Measurements from ENCODE around the gene ZBTB47. TPM values are rescaled to one million over a fixed set of nuclear protein-coding genes. Genes with fewer than 3 reads are reported as not detected.

ZBTB47 gene
- polyA plus RNA-seq, 1 donor (not counting 4 experiments of a cell fraction or from before 2014, with no cell fraction given): 5.1 TPM

DNA sequence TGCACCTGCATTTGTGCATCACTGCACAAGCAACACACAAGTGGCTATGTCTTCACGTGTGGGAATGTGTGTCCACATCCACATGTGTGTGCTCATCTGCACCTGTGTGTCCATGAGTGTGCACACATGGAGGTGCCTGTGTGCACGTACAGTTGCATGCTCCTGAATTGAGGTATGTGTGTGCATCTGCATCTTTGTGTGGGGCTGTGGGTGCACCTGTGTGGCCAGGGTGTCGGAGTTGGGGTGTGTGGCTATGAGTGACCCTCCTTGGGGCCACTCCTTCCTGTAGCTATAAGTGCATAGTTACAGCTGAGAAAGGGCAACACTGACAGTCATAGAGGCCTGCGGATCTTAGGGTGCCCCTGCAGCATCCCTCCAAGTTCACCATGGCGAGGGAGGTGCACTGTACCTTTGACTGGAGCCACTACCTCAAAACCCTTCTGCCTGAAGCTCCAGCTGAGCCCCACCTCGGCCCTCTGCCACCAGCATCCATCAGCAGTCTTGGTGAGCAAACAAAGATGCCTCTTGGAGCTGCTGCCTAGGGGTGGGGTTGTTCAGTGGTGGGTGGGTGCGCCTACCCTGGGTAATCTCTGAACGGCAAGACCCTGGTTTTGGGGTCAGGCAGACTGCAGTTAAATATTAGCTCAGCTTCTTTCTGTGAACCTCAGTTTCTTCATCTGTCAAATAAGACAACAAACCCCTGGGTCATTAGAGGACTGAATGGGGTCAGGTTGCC is 54.3 kb downstream of the ZBTB47 start:
- Histone ChIP-seq H3K9me3 (ENCODE audit: control insufficient read depth, low read depth, low read length) (no peaks in the 10 kb centered on the region), H3K9ac (ENCODE audit: control insufficient read depth, extremely low read depth, insufficient read depth, low read length) (no peak overlapping the region), H3K4me1 (ENCODE audit: control insufficient read depth, extremely low read depth, insufficient read depth, low read length) (no peaks in the 10 kb centered on the region), H3K27ac (ENCODE audit: control insufficient read depth, insufficient read depth, low read length) (no peak overlapping the region), H2AFZ (ENCODE audit: control insufficient read depth, low read length) (no peak overlapping the region), H4K20me1 (ENCODE audit: control insufficient read depth, extremely low read depth, insufficient read depth, low read length) (peaks cover 4% of the 10 kb centered on the region), H3K9me1 (ENCODE audit: control insufficient read depth, extremely low read depth, insufficient read depth, low read length) (no peaks in the 10 kb centered on the region), H3K4me2 (ENCODE audit: control insufficient read depth, extremely low read depth, insufficient read depth, low read depth, low read length) (no peak overlapping the region), H3K79me2 (ENCODE audit: control insufficient read depth, insufficient read depth, low read length) (no peaks in the 10 kb centered on the region), H3K4me3 (ENCODE audit: control insufficient read depth in 2 of 3, extremely low read depth in 1 of 3, insufficient read depth in 2 of 3, low read depth in 1 of 3, low read length in 3 of 3) (no peak overlapping the region), H3K27me3 (ENCODE audit: control insufficient read depth, extremely low read depth, insufficient read depth, low read length) (no peaks in the 10 kb centered on the region), H3K36me3 (ENCODE audit: control insufficient read depth in 2 of 2, extremely low read depth in 1 of 2, insufficient read depth in 2 of 2, low read length in 2 of 2) (no peaks in the 10 kb centered on the region)
- DNase-seq (ENCODE audit: low read depth, low spot score): no peak
- dilution Hi-C loops (cut with MboI; ENCODE audit: extremely low pct_ligation_motif_present, low sequenced_read_pairs): no loop called here
- no peak for TF ChIP-seq EZH2 (IDR thresholded peaks at IDR 0.05; ENCODE audit: low read length)
- TF ChIP-seq CTCF (optimal IDR thresholded peaks at IDR 0.05 in 1 of 3, IDR thresholded peaks at IDR 0.05 in 1 of 3, conservative IDR thresholded peaks at IDR 0.05 in 1 of 3; ENCODE audit: extremely low read depth in 1 of 3, insufficient read depth in 2 of 3, low read length in 3 of 3): no peak
- FAIRE-seq: no peak

DNA sequence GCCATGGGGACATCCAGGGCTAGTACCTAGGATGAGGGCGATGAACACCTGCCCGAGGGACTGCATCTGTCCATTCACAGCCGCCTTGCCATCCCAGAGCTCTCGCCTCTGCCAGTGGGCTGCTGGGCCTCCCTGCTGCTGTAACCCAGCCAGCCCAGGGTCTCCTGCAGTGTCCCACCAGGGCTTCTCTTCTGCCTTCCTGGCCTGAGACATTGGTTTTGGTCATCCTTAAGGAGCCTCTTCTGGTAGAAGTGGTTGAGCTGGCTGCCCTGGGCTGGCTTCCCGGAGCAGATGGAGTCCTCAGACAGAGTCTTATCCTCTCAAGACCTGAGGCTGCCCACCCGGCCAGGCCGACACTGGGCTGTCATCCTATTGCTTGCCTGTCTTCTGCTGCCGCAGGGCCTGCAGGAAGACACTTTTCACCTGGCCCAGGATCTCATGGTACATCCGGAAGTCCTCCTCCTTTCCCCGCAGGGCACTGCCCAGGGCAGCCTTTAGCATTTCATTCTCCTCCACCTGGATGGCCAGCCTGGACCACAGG is 55.2 kb downstream of the ZBTB47 start:
- no peak for DNase-seq (ENCODE audit: low read depth, low spot score)
- H3K4me2 ChIP-seq (ENCODE audit: control insufficient read depth, extremely low read depth, insufficient read depth, low read depth, low read length): no peak overlapping the region
- no peaks in the 10 kb centered on the region for H3K36me3 ChIP-seq (ENCODE audit: control insufficient read depth in 2 of 2, extremely low read depth in 1 of 2, insufficient read depth in 2 of 2, low read length in 2 of 2)
- FAIRE-seq: no peak
- no peak overlapping the region for H3K27ac ChIP-seq (ENCODE audit: control insufficient read depth, insufficient read depth, low read length)
- H3K9me1 ChIP-seq (ENCODE audit: control insufficient read depth, extremely low read depth, insufficient read depth, low read length): no peaks in the 10 kb centered on the region
- dilution Hi-C loops (cut with MboI; ENCODE audit: extremely low pct_ligation_motif_present, low sequenced_read_pairs): no loop called here
- H3K79me2 ChIP-seq (ENCODE audit: control insufficient read depth, insufficient read depth, low read length): no peaks in the 10 kb centered on the region
- no peaks in the 10 kb centered on the region for H3K4me1 ChIP-seq (ENCODE audit: control insufficient read depth, extremely low read depth, insufficient read depth, low read length)
- H2AFZ ChIP-seq (ENCODE audit: control insufficient read depth, low read length): no peak overlapping the region
- H3K9ac ChIP-seq (ENCODE audit: control insufficient read depth, extremely low read depth, insufficient read depth, low read length): no peak overlapping the region
- no peak for TF ChIP-seq CTCF (optimal IDR thresholded peaks at IDR 0.05 in 1 of 3, IDR thresholded peaks at IDR 0.05 in 1 of 3, conservative IDR thresholded peaks at IDR 0.05 in 1 of 3; ENCODE audit: extremely low read depth in 1 of 3, insufficient read depth in 2 of 3, low read length in 3 of 3)
- TF ChIP-seq EZH2 (IDR thresholded peaks at IDR 0.05; ENCODE audit: low read length): no peak
- H3K27me3 ChIP-seq (ENCODE audit: control insufficient read depth, extremely low read depth, insufficient read depth, low read length): no peaks in the 10 kb centered on the region
- peaks cover 4% of the 10 kb centered on the region for H4K20me1 ChIP-seq (ENCODE audit: control insufficient read depth, extremely low read depth, insufficient read depth, low read length)
- no peak overlapping the region for H3K4me3 ChIP-seq (ENCODE audit: control insufficient read depth in 2 of 3, extremely low read depth in 1 of 3, insufficient read depth in 2 of 3, low read depth in 1 of 3, low read length in 3 of 3)
- no peaks in the 10 kb centered on the region for H3K9me3 ChIP-seq (ENCODE audit: control insufficient read depth, low read depth, low read length)
